HG03432 (cell line): ENCODE results near the gene BPIFA3.

Experiments used
- ATAC-seq: cut with Tn5 transposase; IDR thresholded peaks from one replicate; pipeline ENCODE4 v1.9.1; 2021; ENCODE audit warnings: mild to moderate bottlenecking, moderate library complexity; ENCODE audit not compliant: unreplicated experiment

BPIFA3 gene

GRCh38 chr20:33211817-33212424 is 5.2 kb upstream of the BPIFA3 start:
- ATAC-seq: no peak

DNA sequence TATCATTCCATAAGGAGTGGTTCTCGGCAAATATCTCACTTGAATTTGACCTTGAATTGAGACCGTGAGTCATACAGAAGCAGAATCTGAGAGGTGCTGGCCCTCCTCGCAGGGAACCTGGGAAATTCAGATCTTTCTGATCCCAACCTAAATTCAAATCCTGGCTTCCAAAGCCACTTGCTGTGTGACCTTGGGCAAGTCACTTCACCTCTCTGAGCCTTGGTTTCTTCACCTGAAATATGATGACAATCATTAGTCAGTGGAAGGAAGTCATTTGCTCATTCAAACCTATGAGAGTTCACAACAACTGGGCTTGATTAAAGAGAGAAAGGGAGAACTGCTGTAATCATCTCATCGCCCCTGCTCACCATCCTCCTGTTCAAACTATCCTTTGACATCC is 7.2 kb downstream of the BPIFA3 start:
- ATAC-seq: no peak

GRCh38 chr20:33229843-33230242 is 12.7 kb downstream of the BPIFA3 start:
- ATAC-seq: no peak

- ATAC-seq: no peak
Measured at GRCh38 chr20:33231237-33231636, 14.1 kb downstream of the BPIFA3 start.

DNA sequence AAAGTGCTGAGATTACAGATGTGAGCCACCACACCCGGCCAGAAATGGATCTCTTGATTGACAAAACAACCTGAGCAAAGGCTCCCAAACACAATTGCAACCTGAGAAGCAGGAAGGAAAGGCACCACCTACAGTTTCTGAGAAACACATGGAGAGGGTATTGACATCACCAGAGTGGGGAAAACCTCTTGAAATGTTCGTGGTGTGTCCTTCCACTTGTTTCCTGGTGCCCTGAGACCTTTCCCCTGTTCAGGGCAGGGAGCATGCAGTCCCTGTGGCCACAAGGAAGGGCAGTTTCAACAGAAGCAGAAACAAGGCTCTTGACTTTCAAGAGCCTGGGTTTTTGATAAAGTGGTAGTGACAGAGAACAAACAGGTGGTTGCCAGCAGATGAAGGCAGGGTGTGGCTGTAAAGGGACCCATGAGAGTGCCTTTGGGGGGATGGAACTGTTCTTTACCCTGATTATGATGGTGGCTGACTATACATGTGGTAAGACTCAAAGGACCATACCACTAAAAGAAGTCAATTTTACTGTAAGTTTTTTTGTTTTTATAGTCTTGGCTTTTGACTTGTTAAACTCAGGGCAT is 15.4 kb downstream of the BPIFA3 start:
- no peak for ATAC-seq

DNA sequence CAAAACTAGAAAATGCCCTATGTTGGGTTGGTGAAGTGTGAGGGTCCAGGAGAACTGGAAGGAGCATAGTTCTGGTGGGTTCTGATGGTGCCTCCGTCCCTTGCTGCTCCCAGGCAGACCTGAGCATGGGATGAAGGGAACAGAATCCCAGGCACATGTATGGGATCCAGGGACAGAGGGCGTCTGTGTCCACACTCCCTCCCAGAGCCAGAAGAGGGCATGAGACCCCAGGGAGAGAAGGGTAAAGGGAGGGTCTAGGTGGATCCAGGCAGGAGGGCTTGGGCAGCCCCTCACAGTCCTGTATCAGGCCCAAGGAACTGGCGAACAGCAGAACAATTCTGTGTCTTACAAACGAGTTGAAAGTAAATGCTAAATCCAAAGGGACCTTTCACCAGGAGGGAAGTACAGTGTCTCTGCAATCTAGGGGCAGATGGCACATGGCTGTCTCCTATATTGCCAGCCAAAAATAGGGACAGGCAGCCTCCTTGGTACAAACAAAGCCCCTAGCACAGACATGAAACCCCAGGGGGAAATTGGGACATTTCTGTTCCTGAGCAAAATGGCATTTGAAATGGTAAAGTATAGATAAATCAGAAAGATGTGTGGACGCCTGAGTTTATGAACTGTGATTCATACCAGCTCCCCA is 16.1 kb downstream of the BPIFA3 start:
- no peak for ATAC-seq

DNA sequence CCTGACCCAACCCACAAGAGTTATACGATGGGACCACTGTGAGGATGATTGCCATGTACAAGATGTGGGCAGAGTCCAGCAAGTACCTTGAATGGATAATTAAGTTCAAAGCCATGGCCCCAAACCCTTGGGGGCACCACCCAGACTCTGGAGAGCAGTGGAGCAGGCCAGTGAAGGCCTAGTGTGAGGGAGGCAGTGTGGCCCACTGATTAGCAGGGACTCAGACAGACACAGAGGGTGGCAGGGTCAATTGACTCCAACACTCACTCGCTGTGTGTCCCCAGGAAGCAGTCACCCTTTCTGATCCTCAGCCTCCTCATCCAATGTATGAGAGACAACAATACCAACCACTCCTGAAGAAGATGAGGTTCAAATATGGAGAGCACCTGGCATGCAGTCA is 16.9 kb downstream of the BPIFA3 start:
- no peak for ATAC-seq

DNA sequence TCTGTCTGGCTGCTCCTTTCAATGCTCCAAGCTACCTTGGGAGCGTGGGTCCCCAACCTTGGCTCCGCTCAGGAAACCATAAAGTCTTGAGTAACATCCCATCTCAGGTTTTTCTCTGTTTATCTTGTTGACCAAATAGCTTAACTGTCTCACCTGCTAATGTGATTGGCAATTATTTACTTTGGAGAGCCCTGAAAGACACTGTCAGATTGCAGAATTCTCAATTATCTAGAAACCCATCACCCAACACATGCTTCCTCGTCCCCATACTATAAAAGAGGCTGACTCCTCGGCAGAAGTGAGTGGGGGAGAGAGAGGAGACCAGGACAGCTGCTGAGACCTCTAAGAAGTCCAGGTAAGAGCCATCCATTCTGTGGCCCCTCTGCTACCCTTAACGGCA is 18.5 kb downstream of the BPIFA3 start, which contains the start of gene BPIFA1:
Gene BPIFA1 (plus strand): TSS at position 301 of the 400 bp plus-strand sequence. CDS start 1,716 bp downstream, outside the sequence.
- ATAC-seq: no peak

GRCh38 chr20:33236351-33236750 is 19.2 kb downstream of the BPIFA3 start:
- no peak for ATAC-seq

- no peak for ATAC-seq
Measured at GRCh38 chr20:33237989-33238388, 20.8 kb downstream of the BPIFA3 start.

- no peak for ATAC-seq
Measured at GRCh38 chr20:33239418-33239817, 22.3 kb downstream of the BPIFA3 start.

- no peak for ATAC-seq
Measured at GRCh38 chr20:33239979-33240736, 23.0 kb downstream of the BPIFA3 start.

DNA sequence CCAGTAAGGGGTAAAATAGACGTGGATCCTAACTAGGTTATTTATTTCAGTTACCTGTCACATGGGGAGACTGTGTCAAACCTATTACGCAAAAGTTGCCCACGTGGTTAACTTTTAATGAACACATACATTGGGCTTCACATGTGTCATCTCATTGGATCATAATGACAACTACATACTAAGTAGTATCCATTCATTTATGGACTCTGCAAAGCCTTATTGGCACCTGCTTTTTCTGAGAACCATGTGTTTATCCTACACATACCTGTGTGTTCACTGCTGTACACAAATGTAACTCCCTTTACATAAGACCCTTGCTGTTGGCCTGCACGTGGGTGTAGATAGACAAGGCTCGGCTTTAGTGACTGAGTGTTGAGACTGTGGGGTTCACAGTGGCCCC is 23.8 kb downstream of the BPIFA3 start:
- no peak for ATAC-seq

GRCh38 chr20:33242319-33243100 is 25.4 kb downstream of the BPIFA3 start:
- ATAC-seq: no peak

DNA sequence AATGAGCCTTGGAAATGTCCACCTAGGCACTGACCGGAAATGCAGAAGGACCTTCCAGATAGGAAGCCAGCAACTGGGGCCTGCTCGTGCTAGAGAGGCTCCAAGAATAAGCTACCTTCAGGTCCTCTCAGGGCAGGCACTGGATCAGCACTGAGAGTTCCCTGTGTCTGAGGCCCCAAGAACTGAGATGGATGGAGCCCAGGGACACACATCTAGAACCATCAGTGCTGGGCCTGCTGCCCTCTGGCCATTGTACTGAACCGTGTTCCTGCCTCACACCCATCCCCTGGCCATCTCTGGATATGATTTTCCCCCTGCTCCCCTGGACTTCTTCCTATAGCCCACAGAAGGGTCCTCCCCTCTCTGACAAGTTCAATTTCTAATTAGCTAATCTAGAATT is 28.9 kb downstream of the BPIFA3 start:
- ATAC-seq: no peak

GRCh38 chr20:33249456-33249855 is 32.3 kb downstream of the BPIFA3 start:
- no peak for ATAC-seq

DNA sequence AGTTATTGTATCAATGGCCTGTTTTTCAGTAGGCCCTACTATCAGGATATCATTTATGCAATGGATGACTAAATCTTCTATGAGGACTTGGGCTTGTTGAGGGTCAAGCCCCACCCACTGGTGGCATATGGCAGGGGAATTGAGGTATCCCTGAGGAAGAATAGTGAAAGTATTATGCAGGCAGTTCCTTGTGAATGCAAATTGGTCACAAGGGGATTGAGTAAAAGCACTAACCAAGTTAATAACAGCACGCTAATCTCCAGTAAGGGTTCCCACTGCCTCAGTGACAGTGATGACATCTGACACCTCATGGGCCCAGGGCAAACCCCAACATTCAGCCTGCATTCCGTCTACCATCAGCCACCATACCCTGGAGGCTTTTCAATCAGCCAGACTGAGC is 33.5 kb downstream of the BPIFA3 start:
- no peak for ATAC-seq

GRCh38 chr20:33251496-33251895 is 34.3 kb downstream of the BPIFA3 start:
- no peak for ATAC-seq

DNA sequence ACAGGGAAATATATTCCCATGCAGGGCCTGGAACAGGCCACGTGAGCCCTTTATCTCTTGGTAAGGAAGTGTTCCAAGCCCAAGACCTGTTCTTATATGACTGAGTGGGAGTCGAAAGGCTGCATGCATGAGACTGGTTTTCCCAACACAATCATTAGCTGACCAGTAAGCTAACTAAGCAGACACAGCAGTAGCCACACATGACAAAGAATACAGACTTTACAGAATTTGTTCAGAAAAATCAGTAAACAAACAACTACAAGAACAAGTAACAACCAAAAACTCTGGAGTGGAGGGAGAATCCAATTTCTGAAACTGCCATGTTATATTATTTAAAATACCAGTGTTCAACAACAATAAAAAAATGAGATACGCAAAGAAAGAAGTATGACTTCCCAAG is 35.3 kb downstream of the BPIFA3 start:
- ATAC-seq: no peak

DNA sequence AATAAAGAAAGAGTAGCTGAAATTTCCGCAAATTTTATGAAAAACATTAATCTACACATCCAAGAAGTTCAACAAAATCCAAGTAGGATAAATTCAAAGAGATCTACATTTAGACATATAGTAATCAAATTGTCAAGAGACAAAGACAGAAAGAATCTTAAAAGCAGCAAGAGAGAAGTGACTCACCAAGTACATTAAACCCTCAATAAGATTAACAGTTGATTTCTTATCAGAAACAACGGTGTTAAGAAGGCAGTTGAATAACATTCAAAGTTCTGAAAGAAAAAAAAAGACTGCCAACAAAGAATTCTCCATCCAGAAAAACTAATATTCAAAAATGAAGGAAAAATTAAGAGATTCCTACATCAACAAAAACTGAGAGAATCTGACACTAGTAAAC is 37.9 kb downstream of the BPIFA3 start:
- no peak for ATAC-seq

DNA sequence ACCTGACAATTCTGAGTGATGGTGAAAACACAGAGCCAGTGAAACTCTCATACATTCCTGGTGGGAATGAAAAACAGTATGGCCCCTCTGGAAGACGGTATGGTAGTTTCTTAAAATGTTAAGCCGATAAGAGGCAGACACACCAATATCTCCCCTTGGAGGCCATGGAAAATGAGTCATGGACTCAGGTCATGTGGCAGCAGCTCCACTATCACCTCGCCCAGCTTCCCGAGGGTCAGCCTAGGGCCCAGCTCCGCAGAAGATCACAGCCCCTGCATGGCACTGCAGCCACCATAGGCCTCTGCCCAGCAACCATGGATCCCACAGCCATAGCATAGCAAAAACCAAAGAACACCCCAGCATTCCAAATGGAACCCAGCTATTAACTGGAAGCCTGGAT is 40.1 kb downstream of the BPIFA3 start:
- no peak for ATAC-seq
